ENCODE measurements around the gene HLA-C. TPM values are rescaled to one million over a fixed set of nuclear protein-coding genes. Genes with fewer than 3 reads are reported as not detected.

Gene HLA-C
- 26.3 and 159 TPM in 2 replicates for total RNA-seq (ENCODE audit: low replicate concordance)

DNA sequence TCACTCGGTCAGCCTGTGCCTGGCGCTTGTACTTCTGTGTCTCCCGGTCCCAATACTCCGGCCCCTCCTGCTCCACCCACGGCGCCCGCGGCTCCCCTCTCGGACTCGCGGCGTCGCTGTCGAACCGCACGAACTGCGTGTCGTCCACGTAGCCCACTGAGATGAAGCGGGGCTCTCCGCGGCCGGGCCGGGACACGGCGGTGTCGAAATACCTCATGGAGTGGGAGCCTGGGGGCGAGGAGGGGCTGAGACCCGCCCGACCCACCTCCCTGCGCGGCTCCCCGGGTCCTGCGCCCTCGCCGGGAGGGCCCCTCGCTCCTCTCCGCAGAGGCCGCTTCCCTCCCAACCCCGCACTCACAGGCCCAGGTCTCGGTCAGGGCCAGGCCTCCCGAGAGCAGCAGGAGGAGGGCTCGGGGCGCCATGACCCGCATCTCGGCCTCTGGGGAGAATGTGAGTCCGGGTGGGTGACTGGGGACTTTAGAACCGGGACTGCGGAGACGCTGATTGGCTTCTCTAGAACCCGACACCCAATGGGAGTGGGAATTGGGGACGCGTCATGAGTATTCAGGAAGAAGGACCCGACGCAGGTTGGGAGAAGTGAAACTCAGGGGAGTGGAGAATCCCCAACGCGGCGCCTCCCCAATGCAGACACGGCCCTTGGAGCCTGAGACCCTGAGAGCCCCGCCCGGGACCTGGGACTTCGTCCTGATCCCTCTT lies at the start of gene HLA-C:
Gene HLA-C (minus strand): TSS at position 452 of the 717 bp plus-strand sequence. CDS start 21 bp downstream, at position 431.
- H3K4me3 ChIP-seq (ENCODE audit: low read depth, low read length), result peak within 1 kb of the TSS; percentile 78
- peak; percentile 36 for TF ChIP-seq CTCF (IDR thresholded peaks at IDR 0.05; ENCODE audit: insufficient read depth, low read length)
- peak; percentile 94 for DNase-seq (ENCODE audit: low read depth)

- DNase-seq (ENCODE audit: low read depth), result no peak
- no peak overlapping the region for H3K4me3 ChIP-seq (ENCODE audit: low read depth, low read length)
- no peak for TF ChIP-seq CTCF (IDR thresholded peaks at IDR 0.05; ENCODE audit: insufficient read depth, low read length)
Measured at GRCh38 chr6:31321005-31321707, 49.3 kb upstream of the HLA-C start.

DNA sequence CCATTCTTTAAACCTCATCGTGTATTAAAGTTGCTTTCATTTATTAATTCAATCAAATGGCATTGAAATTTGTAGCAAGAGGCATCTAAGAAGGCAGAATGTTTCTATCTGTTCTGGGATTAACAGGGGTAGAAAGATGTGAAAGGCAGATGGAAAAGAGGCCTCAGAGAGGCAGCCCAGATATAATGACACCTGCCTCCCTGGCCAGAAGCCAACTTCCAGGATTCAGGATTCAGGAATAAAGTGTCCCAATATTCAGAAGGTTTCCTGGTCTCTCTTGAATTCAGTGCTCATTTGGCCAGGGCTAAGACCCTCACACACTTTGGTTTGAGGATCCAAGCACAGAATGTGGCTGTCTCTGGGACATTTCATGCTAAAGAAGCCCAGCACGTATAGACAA lies 45.1 kb upstream of the HLA-C start:
- no peak overlapping the region for H3K4me3 ChIP-seq (ENCODE audit: low read depth, low read length)
- no peak for TF ChIP-seq CTCF (IDR thresholded peaks at IDR 0.05; ENCODE audit: insufficient read depth, low read length)
- DNase-seq (ENCODE audit: low read depth), result no peak

DNA sequence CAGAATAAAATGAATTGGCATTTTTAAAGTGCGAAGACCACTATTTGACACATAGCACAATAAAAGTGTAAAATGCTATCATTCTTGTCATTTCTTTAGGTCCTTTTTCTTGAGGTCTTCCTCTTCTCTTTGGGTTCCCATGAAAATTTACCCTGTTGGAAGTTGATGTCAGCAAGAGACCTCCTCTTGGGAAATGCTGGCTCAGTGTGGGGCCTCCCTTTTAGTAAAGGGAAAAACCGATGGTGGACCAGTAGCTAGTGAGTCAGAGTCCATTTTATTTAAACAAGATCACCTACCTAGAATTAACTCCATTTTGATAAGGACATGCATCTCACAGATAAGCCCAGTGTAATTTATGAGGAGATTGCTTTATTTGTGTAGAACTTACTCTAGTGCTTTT lies 37.7 kb upstream of the HLA-C start:
- no peak for TF ChIP-seq CTCF (IDR thresholded peaks at IDR 0.05; ENCODE audit: insufficient read depth, low read length)
- H3K4me3 ChIP-seq (ENCODE audit: low read depth, low read length), result no peak overlapping the region
- DNase-seq (ENCODE audit: low read depth), result no peak

GRCh38 chr6:31308845-31309175 lies 36.9 kb upstream of the HLA-C start:
- no peak overlapping the region for H3K4me3 ChIP-seq (ENCODE audit: low read depth, low read length)
- DNase-seq (ENCODE audit: low read depth), result no peak
- TF ChIP-seq CTCF (IDR thresholded peaks at IDR 0.05; ENCODE audit: insufficient read depth, low read length), result no peak

GRCh38 chr6:31308050-31308844 lies 36.4 kb upstream of the HLA-C start:
- no peak for DNase-seq (ENCODE audit: low read depth)
- H3K4me3 ChIP-seq (ENCODE audit: low read depth, low read length), result no peak overlapping the region
- TF ChIP-seq CTCF (IDR thresholded peaks at IDR 0.05; ENCODE audit: insufficient read depth, low read length), result no peak
